Astrocyte (in vitro differentiated cells and primary cell): ENCODE data around the gene NAA16. TPM values are rescaled to one million over a fixed set of nuclear protein-coding genes. Genes with fewer than 3 reads are reported as not detected.

Source experiments
- DNase-seq: peaks from one replicate; pipeline ENCODE4 v3.0.0-alpha.2; 2010; ENCODE audit warnings: low read depth
- FAIRE-seq: peaks from 2 replicates; lab custom pipeline; 2011; peaks lifted over from hg19 to GRCh38; lab: Jason Lieb, UNC
- H2AFZ ChIP-seq: 2 replicates; pipeline ENCODE4 v1.6.0; 2012; ENCODE audit warnings: low read depth, low read length, inconsistent platforms
- H3K27ac ChIP-seq: 2 replicates; pipeline ENCODE4 v1.5.1; 2011; ENCODE audit warnings: low read depth, low read length, inconsistent platforms
- H3K27me3 ChIP-seq: 2 replicates; pipeline ENCODE4 v1.6.0; 2011; ENCODE audit warnings: low read length, inconsistent platforms; ENCODE audit not compliant: insufficient read depth
- H3K36me3 ChIP-seq: 2 replicates; pipeline ENCODE4 v1.5.1; 2011; ENCODE audit warnings: low read length, inconsistent platforms; ENCODE audit not compliant: insufficient read depth
- H3K4me1 ChIP-seq: 2 replicates; pipeline ENCODE4 v1.5.1; 2011; ENCODE audit warnings: low read length, inconsistent platforms; ENCODE audit not compliant: insufficient read depth
- H3K4me2 ChIP-seq: 2 replicates; pipeline ENCODE4 v1.6.0; 2012; ENCODE audit warnings: low read length, inconsistent platforms
- H3K4me3 ChIP-seq: 2 replicates; pipeline ENCODE4 v1.5.1; 2011; ENCODE audit warnings: low read depth, mild to moderate bottlenecking, low read length, inconsistent platforms; ENCODE audit not compliant: insufficient read depth
- H3K79me2 ChIP-seq: 2 replicates; pipeline ENCODE4 v1.6.0; 2012; ENCODE audit warnings: mild to moderate bottlenecking, low read length, inconsistent platforms; ENCODE audit not compliant: insufficient read depth
- H3K9ac ChIP-seq: 2 replicates; pipeline ENCODE4 v1.6.0; 2012; ENCODE audit warnings: mild to moderate bottlenecking, low read length, inconsistent platforms
- H3K9me3 ChIP-seq: 2 replicates; pipeline ENCODE4 v1.5.1; 2012; ENCODE audit warnings: low read depth, mild to moderate bottlenecking, low read length, inconsistent platforms; ENCODE audit not compliant: insufficient read depth
- H4K20me1 ChIP-seq: 2 replicates; pipeline ENCODE4 v1.6.0; 2012; ENCODE audit warnings: low read length, inconsistent platforms; ENCODE audit not compliant: insufficient read depth
- H3K27ac Mint-ChIP-seq: one replicate; pipeline ENCODE4 v1.8.0; 2021; ENCODE audit warnings: mild to moderate bottlenecking, mixed read lengths; ENCODE audit not compliant: unreplicated experiment
- H3K27me3 Mint-ChIP-seq: one replicate; pipeline ENCODE4 v1.8.0; 2021; ENCODE audit warnings: low read depth, mixed read lengths; ENCODE audit not compliant: unreplicated experiment
- H3K36me3 Mint-ChIP-seq: one replicate; pipeline ENCODE4 v1.8.0; 2021; ENCODE audit warnings: low read depth, mixed read lengths; ENCODE audit not compliant: unreplicated experiment
- H3K4me1 Mint-ChIP-seq: one replicate; pipeline ENCODE4 v1.8.0; 2021; ENCODE audit warnings: low read depth, mixed read lengths; ENCODE audit not compliant: unreplicated experiment
- H3K4me3 Mint-ChIP-seq: one replicate; pipeline ENCODE4 v1.8.0; 2021; ENCODE audit warnings: mild to moderate bottlenecking, moderate library complexity, mixed read lengths; ENCODE audit not compliant: unreplicated experiment
- H3K9me3 Mint-ChIP-seq: one replicate; pipeline ENCODE4 v1.8.0; 2021; ENCODE audit warnings: mild to moderate bottlenecking, mixed read lengths; ENCODE audit not compliant: unreplicated experiment
- EZH2 ChIP-seq: IDR thresholded peaks from 2 replicates; pipeline ENCODE4 v1.6.1; 2012; ENCODE audit warnings: mild to moderate bottlenecking, low read length, inconsistent platforms; ENCODE audit not compliant: insufficient read depth
- total RNA-seq: library from RNA; stranded (reverse); gene quantifications from 2 replicates; pipeline ENCODE4 v1.2.1, GENCODE V29; 2021
- TF ChIP-seq, protein P1 (sequence below): IDR thresholded peaks from 2 replicates; pipeline ENCODE4 v1.5.1; 2011; ENCODE audit warnings: low read depth, mild to moderate bottlenecking, inconsistent platforms, low read length, moderate library complexity; ENCODE audit not compliant: insufficient read depth

Gene NAA16
- total RNA-seq, 1 donor from 2014 or later = 11.5 TPM

DNA sequence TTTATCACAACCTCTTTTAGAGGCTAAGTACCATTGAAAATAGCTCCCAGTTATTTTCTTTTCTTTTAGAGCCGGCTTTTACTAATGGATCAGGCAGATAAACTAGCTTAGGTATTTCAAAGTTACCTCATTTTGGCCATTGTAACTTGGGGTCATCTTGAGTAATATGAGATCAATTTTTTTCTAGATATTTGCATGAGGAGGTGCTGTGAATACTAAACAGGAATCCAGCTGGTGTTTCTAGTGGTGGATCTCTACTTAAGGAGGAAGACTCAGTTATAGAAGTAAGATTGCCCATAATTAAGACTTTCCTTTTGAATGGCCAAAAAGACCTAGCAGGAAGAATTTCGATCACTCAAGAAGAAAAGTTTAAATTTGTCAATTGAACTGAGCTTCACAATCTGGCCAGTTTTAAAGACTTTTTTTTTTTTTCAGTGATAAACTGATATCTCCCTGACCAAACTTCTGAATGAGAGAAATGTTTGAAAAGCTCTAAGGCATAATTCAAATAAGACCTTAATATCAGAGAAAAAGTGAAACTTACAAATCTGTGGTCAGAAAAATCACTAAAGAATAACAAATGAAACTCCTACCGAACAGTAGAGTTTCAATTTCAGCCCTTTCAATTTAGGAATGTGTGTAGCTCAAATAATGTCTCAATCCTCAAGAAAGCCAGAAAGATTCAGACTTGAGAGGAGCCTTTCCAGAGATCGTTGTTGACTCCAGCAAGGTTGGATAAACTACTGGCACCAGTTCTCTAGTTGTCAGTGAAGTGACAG is 11.6 kb upstream of the NAA16 start:
- Mint-ChIP-seq H3K4me1 (no peaks in the 10 kb centered on the region), H3K36me3 (no peaks in the 10 kb centered on the region), H3K4me3 (no peak overlapping the region), H3K9me3 (peaks cover 2% of the 10 kb centered on the region), H3K27ac (no peak overlapping the region), H3K27me3 (no peaks in the 10 kb centered on the region)
- Histone ChIP-seq H3K79me2 (no peaks in the 10 kb centered on the region), H4K20me1 (no peaks in the 10 kb centered on the region), H3K4me2 (no peak overlapping the region), H3K9ac (no peak overlapping the region), H3K9me3 (no peaks in the 10 kb centered on the region), H2AFZ (no peak overlapping the region), H3K4me3 (no peak overlapping the region), H3K36me3 (no peaks in the 10 kb centered on the region), H3K27ac (no peak overlapping the region), H3K4me1 (no peaks in the 10 kb centered on the region), H3K27me3 (no peaks in the 10 kb centered on the region)
- FAIRE-seq (no peak), DNase-seq (no peak)
- TF ChIP-seq EZH2 = no peak
- TF ChIP-seq, protein P1, sequence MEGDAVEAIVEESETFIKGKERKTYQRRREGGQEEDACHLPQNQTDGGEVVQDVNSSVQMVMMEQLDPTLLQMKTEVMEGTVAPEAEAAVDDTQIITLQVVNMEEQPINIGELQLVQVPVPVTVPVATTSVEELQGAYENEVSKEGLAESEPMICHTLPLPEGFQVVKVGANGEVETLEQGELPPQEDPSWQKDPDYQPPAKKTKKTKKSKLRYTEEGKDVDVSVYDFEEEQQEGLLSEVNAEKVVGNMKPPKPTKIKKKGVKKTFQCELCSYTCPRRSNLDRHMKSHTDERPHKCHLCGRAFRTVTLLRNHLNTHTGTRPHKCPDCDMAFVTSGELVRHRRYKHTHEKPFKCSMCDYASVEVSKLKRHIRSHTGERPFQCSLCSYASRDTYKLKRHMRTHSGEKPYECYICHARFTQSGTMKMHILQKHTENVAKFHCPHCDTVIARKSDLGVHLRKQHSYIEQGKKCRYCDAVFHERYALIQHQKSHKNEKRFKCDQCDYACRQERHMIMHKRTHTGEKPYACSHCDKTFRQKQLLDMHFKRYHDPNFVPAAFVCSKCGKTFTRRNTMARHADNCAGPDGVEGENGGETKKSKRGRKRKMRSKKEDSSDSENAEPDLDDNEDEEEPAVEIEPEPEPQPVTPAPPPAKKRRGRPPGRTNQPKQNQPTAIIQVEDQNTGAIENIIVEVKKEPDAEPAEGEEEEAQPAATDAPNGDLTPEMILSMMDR = no peak

DNA sequence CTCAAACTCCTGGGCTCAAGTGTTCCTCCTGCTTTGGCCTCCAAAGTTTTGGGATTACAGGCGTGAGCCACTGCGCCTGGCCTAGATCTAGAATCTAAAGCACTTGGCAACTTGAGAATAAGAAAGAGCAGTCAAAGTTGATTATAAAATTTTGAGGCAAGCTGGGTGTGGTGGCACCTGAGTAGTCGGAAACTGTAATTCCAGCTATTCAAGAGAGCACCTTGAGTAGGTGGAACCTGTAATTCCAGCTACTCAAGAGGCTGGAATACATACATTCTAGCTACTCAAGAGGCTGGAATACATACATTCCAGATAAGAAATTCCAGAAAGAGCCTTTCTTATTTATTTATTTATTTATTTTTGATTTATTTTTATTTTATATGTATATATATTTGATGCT is 8.3 kb upstream of the NAA16 start:
- Mint-ChIP-seq H3K27ac (no peak overlapping the region), H3K4me3 (no peak overlapping the region), H3K27me3 (peaks cover 4% of the 10 kb centered on the region), H3K9me3 (no peaks in the 10 kb centered on the region), H3K4me1 (no peaks in the 10 kb centered on the region), H3K36me3 (peaks cover 2% of the 10 kb centered on the region)
- H3K4me3 ChIP-seq = no peak overlapping the region
- no peak overlapping the region for H2AFZ ChIP-seq
- no peaks in the 10 kb centered on the region for H3K9me3 ChIP-seq
- H3K27me3 ChIP-seq = no peaks in the 10 kb centered on the region
- peaks cover 8% of the 10 kb centered on the region for H3K4me1 ChIP-seq
- H3K27ac ChIP-seq = no peak overlapping the region
- TF ChIP-seq, protein P1 = no peak
- TF ChIP-seq EZH2 = no peak
- H3K9ac ChIP-seq = no peak overlapping the region
- no peak overlapping the region for H3K4me2 ChIP-seq
- FAIRE-seq (no peak), DNase-seq (no peak)
- no peaks in the 10 kb centered on the region for H3K79me2 ChIP-seq
- no peaks in the 10 kb centered on the region for H4K20me1 ChIP-seq
- no peaks in the 10 kb centered on the region for H3K36me3 ChIP-seq

DNA sequence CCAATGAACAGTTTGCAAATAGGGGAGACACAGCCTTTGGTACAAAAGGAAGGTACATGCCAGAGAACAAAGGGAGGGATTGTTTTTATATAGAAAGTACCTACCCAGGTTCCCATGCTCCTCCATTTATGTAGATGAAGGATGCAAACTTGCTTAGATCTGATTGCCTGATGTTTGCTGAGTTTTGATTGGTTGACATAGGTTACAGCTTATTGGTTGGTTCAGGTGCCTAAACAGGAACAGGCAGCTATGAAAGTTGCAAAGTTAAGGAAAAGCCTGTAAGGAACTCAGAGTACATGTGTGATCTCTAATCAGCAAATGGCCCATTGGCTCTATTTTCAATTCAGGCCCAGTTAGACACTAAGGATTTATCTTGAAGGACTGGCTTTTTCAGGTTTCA is 6.5 kb upstream of the NAA16 start:
- no peak overlapping the region for H3K4me2 ChIP-seq
- no peaks in the 10 kb centered on the region for H3K36me3 ChIP-seq
- FAIRE-seq (no peak), DNase-seq (no peak)
- no peak overlapping the region for H3K4me3 ChIP-seq
- H4K20me1 ChIP-seq = no peaks in the 10 kb centered on the region
- no peak overlapping the region for H3K4me3 Mint-ChIP-seq
- no peak overlapping the region for H3K9ac ChIP-seq
- peaks cover 4% of the 10 kb centered on the region for H3K27me3 Mint-ChIP-seq
- no peaks in the 10 kb centered on the region for H3K4me1 Mint-ChIP-seq
- no peak overlapping the region for H2AFZ ChIP-seq
- no peaks in the 10 kb centered on the region for H3K79me2 ChIP-seq
- H3K9me3 ChIP-seq = no peaks in the 10 kb centered on the region
- no peak for TF ChIP-seq EZH2
- TF ChIP-seq, protein P1 = no peak
- peaks cover 2% of the 10 kb centered on the region for H3K36me3 Mint-ChIP-seq
- peaks cover 8% of the 10 kb centered on the region for H3K4me1 ChIP-seq
- no peak overlapping the region for H3K27ac Mint-ChIP-seq
- H3K9me3 Mint-ChIP-seq = no peaks in the 10 kb centered on the region
- H3K27me3 ChIP-seq = no peaks in the 10 kb centered on the region
- H3K27ac ChIP-seq = no peak overlapping the region
